GOT3 (cell line): ENCODE results near the gene DNAH6.

Experiments used
- DNase-seq: peaks from one replicate; lab custom pipeline; 2025; ENCODE audit warnings: mixed read lengths; lab: John Stamatoyannopoulos, UW

DNAH6 gene

GRCh38 chr2:84629550-84629949 is 113.3 kb downstream of the DNAH6 start:
- DNase-seq = no peak

GRCh38 chr2:84631047-84631446 is 114.7 kb downstream of the DNAH6 start:
- no peak for DNase-seq

DNA sequence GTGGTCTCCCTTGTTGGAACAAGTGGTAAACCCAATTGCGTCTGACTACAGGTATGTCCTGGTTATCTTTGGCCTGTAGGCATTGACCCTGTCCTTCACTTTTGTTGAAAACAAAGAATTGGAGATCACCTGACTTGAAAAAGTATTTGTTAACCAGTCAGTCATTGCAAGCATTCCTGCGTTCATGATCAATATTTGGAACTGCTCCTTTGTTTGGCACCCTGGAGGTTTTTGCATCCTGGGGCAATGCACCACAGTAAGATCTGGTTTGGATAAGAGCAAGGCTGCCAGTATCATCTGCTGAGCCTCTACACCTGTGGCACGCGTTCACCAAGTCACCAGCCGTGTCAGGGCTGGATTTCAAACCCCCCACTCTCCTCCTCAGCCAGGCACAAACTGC is 115.7 kb downstream of the DNAH6 start:
- no peak for DNase-seq

DNA sequence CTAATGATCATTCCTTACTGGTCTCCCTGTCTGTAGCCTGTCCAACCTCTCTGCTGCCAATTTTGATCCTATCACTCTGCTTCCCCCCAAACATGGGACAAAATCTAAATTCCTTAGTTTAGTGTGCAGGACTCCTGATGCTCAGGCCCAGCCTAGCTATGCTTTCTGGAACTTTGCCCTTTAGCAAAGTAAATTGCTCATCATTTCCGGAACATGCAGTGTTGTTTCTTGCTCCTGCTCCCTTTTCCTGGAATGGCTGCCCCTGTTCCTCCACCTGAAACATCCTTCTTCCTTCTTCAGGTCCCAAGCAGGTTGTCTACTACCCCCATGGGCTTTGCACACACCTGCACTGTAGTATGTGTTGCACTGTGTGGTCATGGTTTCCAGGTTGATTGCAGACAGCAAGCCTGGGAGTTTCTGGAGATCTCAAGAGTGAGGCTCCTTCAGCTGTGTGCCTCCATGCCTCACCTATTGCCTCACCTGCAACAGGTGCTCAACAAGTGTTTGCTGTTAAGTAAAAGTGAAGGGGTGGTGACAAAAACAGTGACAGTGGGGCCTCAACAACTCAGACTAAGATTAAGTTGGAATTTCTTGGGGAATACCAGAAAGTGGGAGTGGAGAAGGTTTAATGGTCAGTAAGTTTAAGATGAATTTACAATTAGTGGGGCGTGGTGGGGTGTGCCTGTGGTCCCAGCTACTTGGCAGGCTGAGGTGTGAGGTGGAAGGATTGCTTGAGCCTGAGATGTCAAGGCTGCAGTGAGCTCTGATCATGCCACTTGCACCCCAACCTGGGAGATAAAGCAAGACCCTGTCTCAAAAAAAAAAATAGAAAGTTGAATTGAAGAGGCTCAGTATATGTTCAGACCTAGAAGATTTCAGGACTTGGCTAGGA is 120.0 kb downstream of the DNAH6 start:
- DNase-seq = no peak

DNA sequence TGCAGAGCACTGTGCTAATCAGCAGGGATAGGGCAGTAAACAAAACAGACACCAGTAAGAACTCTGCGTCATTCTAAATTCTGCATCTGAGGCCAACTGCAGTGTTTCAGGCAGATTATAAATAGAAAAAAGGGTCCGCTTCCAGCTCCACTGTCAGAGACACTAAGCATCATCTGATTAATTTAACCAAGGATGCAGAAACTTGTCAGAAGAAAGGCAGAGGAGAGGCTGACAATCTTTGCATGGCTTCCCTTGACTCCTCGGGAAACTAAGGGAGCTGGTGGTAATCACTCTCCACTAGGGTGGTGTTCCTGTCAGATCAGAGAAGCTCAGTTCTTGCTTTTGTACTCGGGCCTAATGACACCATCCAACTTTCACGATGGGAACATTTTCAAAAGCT is 123.5 kb downstream of the DNAH6 start:
- no peak for DNase-seq

DNA sequence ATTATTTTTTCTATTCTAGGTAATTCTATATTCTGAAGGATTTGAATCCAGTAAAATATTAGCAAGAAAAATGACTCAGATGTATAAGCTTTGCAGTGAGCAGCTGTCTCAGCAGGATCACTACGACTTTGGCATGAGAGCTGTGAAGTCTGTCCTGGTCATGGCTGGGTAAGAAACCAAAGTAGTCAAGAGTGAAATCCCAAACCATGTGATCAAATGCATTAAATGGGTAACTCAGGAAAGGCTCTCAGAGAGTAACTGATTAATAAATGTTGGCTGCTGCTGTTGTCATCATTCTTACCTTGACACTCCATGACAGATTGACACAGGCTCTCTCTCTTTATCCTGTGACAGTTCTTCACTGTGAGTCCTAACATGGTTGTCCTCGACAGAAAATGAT is 124.1 kb downstream of the DNAH6 start:
- no peak for DNase-seq

DNA sequence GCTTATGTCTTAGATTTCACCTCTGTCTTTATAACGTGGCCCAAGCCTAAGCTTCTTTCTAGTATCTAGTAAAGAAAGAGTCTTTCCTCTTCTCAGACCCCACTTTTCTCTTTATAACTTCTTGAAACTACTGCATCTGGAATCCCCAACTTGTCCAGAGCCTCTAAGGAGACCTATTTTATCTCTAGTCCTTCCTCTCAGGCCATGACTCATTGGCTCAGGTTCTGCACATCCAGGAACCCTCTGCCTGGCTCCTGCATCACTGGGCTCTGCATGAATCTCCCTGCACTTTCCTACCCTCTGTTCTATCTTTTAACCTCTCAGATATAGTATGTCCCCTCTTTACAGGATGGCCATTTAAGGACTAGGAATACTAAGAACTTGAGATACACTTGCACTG is 124.7 kb downstream of the DNAH6 start:
- no peak for DNase-seq

DNA sequence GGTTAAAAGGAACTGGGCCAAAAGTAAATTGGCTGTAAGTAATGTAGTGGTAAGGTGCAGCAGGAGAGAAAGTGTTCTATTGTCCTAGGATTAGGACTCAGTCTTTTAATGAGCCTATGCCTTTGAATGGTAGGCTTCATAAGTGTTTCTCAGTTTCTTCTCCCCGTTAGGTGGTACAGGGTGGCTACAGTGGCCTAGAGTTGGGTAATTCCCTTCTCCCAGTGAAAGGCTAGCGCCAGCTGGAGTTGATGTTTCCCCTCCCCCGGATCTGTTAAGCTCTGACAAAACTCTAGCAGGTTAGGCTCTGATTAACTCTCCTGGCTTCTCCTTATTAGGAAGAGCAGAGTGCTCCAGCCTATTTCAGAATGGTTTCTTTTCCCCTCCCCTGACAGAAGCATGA is 127.7 kb downstream of the DNAH6 start:
- no peak for DNase-seq

GRCh38 chr2:84646514-84646913 is 130.2 kb downstream of the DNAH6 start:
- no peak for DNase-seq

DNA sequence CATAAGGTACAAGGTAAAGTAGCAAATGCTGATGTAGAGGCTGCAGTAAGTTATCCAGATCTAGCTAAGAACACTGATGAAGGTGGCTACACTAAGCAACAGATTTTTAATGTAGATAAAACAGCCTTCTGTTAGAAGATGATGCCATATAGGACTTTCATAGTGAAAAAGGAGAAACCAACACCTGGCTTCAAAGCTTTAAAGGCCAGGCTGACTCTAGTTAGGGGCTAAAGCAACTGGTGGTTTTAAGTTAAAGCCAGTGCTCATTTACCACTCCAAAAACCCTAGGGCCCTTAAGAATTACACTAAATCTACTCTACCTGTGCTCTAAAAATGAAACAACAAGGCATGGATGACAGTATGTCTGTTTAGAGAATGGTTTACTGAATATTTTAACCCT is 131.0 kb downstream of the DNAH6 start:
- no peak for DNase-seq

- DNase-seq = no peak
These were observed 132.8 kb downstream of the DNAH6 start for GRCh38 chr2:84649058-84649457.

DNA sequence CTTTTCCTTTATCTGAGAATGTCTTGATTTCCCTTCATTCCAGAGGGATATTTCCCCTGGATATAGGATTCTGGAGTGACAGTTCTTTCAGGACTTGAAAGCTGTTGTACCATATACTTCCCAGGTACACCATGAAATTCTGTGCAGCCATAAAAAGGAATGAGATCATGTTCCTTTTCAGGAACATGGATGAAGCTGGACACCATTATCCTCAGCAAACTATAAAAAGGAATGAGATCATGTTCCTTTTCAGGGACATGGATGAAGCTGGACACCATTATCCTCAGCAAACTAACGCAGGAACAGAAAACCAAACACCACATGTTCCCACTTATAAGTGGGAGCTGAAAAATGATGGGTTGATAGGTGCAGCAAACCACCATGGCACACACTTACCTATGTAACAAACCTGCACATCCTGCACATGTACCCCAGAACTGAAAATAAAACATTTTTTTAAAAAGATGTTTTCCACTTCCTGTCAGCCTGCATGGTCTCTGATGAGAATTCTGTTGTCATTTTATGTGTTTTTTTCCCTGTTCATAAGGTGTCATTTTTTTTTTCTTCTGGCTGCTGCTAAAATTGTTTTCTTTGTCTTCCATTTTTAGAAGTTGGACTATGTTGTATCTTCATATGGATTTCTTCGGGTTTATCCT is 133.3 kb downstream of the DNAH6 start:
- DNase-seq = no peak

- DNase-seq = no peak
These were observed 136.1 kb downstream of the DNAH6 start for GRCh38 chr2:84652431-84652830.

- DNase-seq = no peak
These were observed 137.0 kb downstream of the DNAH6 start for GRCh38 chr2:84653302-84653701.

DNA sequence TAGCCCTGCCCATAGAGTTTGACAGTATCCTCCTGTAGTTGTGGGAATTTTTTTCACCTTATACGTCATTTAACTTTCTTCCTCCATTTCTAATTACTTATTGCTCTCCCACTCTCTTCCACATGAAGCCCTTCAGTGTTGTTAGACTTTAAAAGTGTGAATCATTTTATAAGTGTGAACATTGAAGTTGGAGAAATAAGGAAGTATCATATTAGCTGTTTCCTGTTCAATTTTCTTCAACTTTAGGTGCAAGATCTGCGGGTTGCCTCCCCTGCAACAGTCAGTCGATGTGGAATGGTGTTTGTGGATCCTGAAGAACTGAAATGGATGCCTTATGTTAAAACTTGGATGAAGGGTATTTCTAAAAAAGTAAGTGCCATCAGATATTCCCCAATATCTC is 138.1 kb downstream of the DNAH6 start:
- DNase-seq = no peak

GRCh38 chr2:84669122-84669521 is 152.8 kb downstream of the DNAH6 start:
- DNase-seq = no peak

DNA sequence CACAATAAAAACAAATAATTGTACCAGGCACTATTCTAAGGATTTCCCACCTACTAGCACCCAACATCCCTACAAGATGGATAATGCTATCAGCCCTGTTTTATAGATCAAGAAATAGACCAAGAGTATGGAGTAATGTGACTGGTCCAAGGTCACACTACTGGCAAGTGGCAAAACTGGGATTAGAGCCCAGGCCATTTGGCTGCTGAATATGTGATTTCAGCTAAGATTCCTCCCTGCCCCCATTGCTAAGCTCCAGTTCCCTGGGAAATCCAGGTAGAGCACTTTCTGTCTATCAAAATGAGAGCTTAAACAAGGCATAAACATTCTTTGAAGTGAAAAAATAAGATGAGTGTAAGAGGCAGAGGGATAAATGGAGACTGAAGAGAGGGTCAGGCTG is 157.8 kb downstream of the DNAH6 start:
- no peak for DNase-seq

- DNase-seq = no peak
These were observed 158.3 kb downstream of the DNAH6 start for GRCh38 chr2:84674586-84674985.

DNA sequence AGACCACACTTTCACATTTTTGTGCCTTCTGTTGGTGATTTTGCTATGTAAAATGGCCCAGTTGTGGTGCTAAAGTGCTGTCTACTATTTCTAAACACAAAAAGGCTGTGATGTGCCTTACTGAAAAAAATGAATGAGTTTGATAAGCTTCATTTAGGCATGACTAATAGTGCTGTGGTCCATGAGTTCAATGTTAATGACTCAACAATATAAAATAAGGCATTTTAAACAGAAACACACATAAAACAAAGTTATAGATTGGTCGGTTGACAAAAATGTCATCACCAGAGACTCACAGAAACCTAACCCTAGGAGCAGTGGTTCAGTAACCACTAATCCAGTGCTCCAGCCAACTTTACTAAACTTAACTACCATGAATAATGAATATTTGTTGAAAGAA is 160.0 kb downstream of the DNAH6 start:
- DNase-seq = no peak

GRCh38 chr2:84678214-84678613 is 161.9 kb downstream of the DNAH6 start:
- no peak for DNase-seq

GRCh38 chr2:84686783-84687476 is 170.6 kb downstream of the DNAH6 start:
- no peak for DNase-seq

DNA sequence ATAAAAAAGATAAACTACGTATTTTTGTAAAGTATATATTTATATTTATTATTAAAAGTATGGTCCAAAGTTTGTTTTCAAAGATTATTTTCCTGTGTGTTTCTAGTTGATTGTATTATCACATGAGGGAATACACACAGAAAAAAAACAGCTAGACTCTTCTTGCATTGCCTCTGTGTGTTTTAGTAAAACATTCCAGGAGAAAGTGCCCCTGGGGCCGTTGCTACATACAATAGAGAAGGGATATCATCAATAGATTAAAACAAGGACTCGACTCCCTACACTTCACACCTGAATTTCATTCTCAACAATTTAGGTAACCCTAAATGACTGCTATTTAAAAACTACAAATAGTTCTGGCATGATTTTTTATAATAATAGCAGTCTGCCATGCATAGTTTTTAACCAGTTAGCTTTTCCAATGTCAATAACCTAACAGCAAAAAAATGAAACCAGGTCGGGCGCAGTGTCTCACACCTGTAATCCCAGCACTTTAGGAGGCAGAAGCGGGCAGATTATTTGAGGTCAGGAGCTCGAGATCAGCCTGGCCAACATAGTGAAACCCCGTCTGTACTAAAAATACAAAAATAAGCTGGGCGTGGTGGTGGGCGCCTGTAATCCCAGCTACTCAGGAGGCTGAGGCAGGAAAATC is 171.3 kb downstream of the DNAH6 start:
- DNase-seq = no peak
